NB4 (cell line): Measurements from ENCODE around the gene CNNM2.
"Not testable (repeated sequence)": the region's sequence is repeated elsewhere in the genome, so short reads cannot be mapped to it uniquely, and the experiment has no call there.

Experiments used
- DNase-seq: peaks from one replicate; pipeline ENCODE4 v3.0.0; 2010; ENCODE audit warnings: low read depth
- H3K4me3 ChIP-seq: one replicate; pipeline ENCODE4 v1.5.1; 2011; ENCODE audit warnings: mild to moderate bottlenecking, low read depth, low read length, moderate library complexity
- MYC ChIP-seq: IDR thresholded peaks from 2 replicates; pipeline ENCODE4 v1.6.1; 2011; ENCODE audit warnings: low read depth, low read length
- POLR2A ChIP-seq: IDR thresholded peaks from 2 replicates; pipeline ENCODE4 v1.6.1; 2011; ENCODE audit warnings: mild to moderate bottlenecking; ENCODE audit not compliant: insufficient read length; ENCODE audit errors: extremely low read depth
- TF ChIP-seq, protein P1 (sequence below): IDR thresholded peaks from 2 replicates; pipeline ENCODE4 v1.6.1; 2011; ENCODE audit warnings: low read depth, low read length
- TF ChIP-seq, protein P2 (sequence below): IDR thresholded peaks from one replicate; pipeline ENCODE4 v1.5.1; 2012; ENCODE audit warnings: low read depth, low read length

The CNNM2 gene

DNA sequence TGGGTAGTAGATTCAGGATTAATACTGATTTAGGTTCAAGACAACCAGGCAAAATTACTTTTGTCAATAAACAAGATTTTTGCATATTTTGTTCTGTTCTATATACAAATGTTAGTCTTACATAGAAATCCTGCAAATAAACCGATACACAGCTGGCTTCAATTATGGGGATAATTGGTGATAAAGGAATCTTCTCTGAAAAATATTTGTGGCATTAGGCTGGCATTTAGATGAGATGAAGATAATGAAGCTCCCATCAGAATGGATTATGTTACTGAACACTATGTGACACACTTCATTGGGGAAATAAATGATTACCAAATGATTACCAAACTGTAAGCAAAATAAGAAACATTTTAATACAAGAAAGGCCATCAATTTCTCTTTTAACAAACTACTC is 209.1 kb downstream of the CNNM2 start:
- DNase-seq: no peak
- TF ChIP-seq MYC (no peak), POLR2A (no peak)
- TF ChIP-seq, protein P1, sequence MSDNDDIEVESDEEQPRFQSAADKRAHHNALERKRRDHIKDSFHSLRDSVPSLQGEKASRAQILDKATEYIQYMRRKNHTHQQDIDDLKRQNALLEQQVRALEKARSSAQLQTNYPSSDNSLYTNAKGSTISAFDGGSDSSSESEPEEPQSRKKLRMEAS: no peak
- TF ChIP-seq, protein P2, sequence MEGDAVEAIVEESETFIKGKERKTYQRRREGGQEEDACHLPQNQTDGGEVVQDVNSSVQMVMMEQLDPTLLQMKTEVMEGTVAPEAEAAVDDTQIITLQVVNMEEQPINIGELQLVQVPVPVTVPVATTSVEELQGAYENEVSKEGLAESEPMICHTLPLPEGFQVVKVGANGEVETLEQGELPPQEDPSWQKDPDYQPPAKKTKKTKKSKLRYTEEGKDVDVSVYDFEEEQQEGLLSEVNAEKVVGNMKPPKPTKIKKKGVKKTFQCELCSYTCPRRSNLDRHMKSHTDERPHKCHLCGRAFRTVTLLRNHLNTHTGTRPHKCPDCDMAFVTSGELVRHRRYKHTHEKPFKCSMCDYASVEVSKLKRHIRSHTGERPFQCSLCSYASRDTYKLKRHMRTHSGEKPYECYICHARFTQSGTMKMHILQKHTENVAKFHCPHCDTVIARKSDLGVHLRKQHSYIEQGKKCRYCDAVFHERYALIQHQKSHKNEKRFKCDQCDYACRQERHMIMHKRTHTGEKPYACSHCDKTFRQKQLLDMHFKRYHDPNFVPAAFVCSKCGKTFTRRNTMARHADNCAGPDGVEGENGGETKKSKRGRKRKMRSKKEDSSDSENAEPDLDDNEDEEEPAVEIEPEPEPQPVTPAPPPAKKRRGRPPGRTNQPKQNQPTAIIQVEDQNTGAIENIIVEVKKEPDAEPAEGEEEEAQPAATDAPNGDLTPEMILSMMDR: no peak
- no peak overlapping the region for H3K4me3 ChIP-seq

- H3K4me3 ChIP-seq, DNase-seq: not testable (repeated sequence)
Observed at GRCh38 chr10:103130180-103130579, 212.1 kb downstream of the CNNM2 start.

DNA sequence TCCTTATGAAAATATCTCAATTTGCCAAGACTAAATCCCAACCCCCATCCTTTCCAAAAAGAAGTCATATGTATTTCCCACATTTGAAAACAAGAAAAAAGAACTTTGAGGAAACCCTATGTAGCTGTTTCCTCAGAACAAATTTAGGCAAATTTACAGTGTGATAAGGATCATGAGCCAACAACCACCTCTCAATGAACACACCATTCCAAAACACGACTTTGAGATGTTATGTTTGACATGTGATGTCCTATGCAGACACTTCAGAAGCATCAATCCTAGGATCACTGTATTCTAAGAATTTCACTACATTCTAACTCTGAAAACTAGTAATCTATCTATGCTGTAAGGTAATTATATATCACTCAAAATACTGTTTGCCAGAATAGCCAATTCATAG is 212.8 kb downstream of the CNNM2 start:
- TF ChIP-seq MYC (no peak), POLR2A (no peak)
- TF ChIP-seq, protein P1: no peak
- TF ChIP-seq, protein P2: no peak
- DNase-seq: no peak

DNA sequence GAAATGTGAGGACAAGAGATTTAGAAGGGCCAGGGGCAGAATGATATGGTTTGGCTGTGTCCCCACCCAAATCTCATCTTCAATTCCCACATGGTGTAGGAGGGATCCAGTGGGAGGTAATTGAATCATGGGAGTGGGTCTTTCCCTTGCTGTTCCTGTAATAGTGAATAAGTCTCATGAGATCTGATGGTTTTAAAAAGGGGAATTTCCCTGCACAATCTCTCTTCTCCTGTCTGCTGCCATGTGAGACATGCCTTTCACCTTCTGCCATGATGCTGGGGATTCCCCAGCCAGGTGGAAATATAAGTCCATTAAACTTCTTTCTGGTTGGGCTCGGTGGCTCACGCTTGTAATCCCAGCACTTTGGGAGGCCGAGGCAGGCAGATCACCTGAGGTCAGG is 217.1 kb downstream of the CNNM2 start:
- not testable (repeated sequence) for DNase-seq, H3K4me3 ChIP-seq

More for the DNA sequence above, 212.8 kb downstream of the CNNM2 start:
- H3K4me3 ChIP-seq: no peak overlapping the region

- no peak for TF ChIP-seq POLR2A
- TF ChIP-seq MYC: no peak
- TF ChIP-seq, protein P1: no peak
- peak; percentile 22 for DNase-seq
- no peak overlapping the region for H3K4me3 ChIP-seq
Observed at GRCh38 chr10:103139803-103140202, 221.7 kb downstream of the CNNM2 start.
